Upper lobe of left lung (tissue), 4 donors: ENCODE measurements around the gene C12orf56.

Source experiments
- CTCF ChIP-seq, 6 experiments: fragments of 450-650 bp in 4 of 6; fragments of 200-600 bp in 2 of 6; sonication (generic) in 2 of 6; IDR thresholded peaks; one replicate each; pipeline ENCODE4 v1.5.1; 2016 to 2019; ENCODE audit warnings: antibody characterized with exemption in 6 of 6
- POLR2A ChIP-seq, 4 donors: fragments of 450-650 bp; IDR thresholded peaks; one replicate each; pipeline ENCODE4 v1.5.1; 2016 to 2017; ENCODE audit warnings: antibody characterized with exemption in 4 of 4, mild to moderate bottlenecking in 2 of 4

GRCh38 chr12:64440100-64440499, 49.5 kb upstream of the C12orf56 start:
- no peak for TF ChIP-seq CTCF (IDR thresholded peaks at IDR 0.05)
- no peak for TF ChIP-seq POLR2A (IDR thresholded peaks at IDR 0.05)
